ENCODE results near the gene HOXA7. TPM values are rescaled to one million over a fixed set of nuclear protein-coding genes. Genes with fewer than 3 reads are reported as not detected.

Gene HOXA7
- total and polyA plus RNA-seq, 2 of the 8 experiments (the other 6 are each of a cell fraction or from before 2014, with no cell fraction given), result 0.03 TPM; not detected in 1

- TF ChIP-seq MAX (IDR thresholded peaks at IDR 0.05), result no peak
- TF ChIP-seq RXRA (IDR thresholded peaks at IDR 0.05; ENCODE audit: insufficient read depth, low read depth, low read length), result no peak
- no peak for TF ChIP-seq CBX5 (IDR thresholded peaks at IDR 0.05; ENCODE audit: low read depth, low read length)
- peak; percentile 51 for TF ChIP-seq ASH2L (IDR thresholded peaks at IDR 0.05; ENCODE audit: low read length)
- no peak for TF ChIP-seq HDAC2 (IDR thresholded peaks at IDR 0.05; ENCODE audit: borderline replicate concordance in 1 of 2, low read depth in 2 of 2, low read length in 2 of 2)
- no peak for TF ChIP-seq ATF3 (IDR thresholded peaks at IDR 0.05; ENCODE audit: insufficient read depth, low read depth, low read length)
- TF ChIP-seq CHD2 (IDR thresholded peaks at IDR 0.05; ENCODE audit: low read length), result no peak
Observed at GRCh38 chr7:27112955-27113949, 43.2 kb downstream of the HOXA7 start (continued).

All from H1 (cell line).